Measurements from ENCODE around the gene RPL35.
A peak's percentile ranks its signal among the peaks of the same experiment; 100 is the strongest.

Gene RPL35

GRCh38 chr9:124875501-124875900 lies 13.7 kb upstream of the RPL35 start:
- DNase-seq = no peak

DNA sequence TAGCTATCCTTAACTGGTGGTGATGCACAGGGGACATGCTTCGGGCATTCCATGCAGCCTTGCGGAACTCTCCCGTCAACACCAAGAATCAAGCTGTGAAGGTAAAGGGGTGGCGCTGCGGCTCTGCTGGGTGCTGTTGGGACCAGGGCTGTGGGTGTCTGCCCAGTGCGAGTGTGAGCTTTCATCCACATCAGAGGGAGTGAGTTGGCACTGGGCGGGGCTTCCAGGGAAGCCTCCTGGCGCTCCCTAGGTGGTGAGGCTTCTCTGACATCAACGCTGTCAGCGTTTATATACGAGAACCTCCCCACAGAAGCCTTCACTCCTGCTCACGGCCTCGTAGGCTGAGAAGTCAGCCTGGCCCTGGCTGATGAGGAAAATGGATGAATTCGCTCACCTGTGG lies 11.9 kb upstream of the RPL35 start:
- DNase-seq = no peak

DNA sequence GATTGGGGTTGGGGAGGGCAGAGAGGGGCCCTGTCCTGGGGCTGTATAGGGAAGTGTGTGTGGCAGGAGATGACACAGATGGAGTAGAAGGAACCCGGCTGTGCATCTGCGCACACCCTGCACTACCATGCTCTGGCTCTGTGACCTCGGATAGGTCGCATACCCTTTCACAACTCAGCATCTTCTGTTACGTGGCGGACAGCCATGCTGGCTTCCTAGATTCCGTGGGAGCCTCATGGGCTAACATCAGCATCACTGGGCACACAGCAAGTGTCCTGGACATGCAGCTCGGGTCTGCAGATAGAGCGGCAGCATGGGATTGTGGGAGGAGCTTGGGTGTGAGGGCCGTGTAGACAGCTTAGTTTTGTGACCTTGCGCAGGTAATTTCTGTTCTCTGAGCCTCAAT lies 9.4 kb upstream of the RPL35 start:
- DNase-seq = no peak

GRCh38 chr9:124870723-124871122 lies 9.0 kb upstream of the RPL35 start:
- DNase-seq = no peak

DNA sequence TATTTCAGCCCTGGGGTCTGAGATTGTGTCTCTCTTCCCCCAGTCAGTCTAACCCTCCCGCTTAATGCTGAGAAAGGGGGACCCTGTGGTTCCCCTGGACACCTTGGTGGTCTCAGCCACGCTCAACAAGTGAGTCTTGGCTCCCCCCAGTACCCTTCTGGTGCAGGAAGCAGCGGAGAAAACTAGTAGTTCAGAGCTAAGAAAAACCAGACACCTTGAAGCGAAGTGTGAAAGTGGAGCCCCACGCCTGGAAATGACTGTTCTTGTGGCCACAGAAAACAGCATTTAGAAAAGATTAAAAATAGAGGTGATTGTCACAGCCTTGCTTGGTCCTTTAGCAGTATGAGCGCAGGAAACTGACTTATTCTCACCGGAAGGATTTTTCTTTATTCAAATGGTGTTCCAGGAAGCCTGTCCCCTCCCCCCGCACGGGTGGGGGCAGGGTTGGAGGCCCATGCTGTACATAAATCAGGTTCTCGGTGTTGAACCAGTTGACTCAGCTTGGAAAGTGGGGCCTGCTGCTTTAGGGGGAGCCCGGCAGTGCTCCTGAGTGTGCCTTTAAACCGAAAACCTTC lies 8.3 kb upstream of the RPL35 start:
- DNase-seq = peak; percentile 31 to 79 (median 62)

DNA sequence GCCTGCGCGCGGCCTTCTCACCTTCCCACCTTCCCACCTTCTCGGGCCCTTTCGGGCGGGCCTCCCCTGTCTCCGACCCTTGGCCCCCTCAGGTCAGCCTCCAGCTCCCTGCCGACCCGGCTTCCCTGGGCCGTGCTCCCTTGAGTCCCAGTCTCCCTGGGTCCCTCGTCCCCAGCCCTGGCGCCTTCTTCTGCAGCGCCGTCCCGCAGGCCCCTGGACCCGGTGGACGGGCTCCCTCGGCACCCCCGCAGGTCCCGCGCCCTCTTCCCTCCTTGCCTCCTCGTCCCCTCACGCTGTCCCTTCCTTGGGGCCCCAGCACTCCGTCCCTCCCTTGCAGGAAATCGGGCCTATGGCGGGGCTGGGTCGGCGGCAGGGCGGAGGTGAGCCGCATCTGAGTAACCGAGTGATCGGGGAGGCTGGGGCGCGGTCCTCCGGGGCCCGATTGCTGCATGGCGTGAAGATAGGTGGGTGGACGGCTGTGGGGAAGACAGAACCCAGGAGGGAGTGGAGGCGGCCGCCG lies 7.8 kb upstream of the RPL35 start:
- peak in 5 of 6 experiments; percentile 31 to 65 (median 41) for DNase-seq

GRCh38 chr9:124868511-124869465 lies 7.0 kb upstream of the RPL35 start:
- DNase-seq = peak; percentile 81 to 90 (median 82)

- no peak for DNase-seq
Measured at GRCh38 chr9:124863371-124863871, 1.7 kb upstream of the RPL35 start.

DNA sequence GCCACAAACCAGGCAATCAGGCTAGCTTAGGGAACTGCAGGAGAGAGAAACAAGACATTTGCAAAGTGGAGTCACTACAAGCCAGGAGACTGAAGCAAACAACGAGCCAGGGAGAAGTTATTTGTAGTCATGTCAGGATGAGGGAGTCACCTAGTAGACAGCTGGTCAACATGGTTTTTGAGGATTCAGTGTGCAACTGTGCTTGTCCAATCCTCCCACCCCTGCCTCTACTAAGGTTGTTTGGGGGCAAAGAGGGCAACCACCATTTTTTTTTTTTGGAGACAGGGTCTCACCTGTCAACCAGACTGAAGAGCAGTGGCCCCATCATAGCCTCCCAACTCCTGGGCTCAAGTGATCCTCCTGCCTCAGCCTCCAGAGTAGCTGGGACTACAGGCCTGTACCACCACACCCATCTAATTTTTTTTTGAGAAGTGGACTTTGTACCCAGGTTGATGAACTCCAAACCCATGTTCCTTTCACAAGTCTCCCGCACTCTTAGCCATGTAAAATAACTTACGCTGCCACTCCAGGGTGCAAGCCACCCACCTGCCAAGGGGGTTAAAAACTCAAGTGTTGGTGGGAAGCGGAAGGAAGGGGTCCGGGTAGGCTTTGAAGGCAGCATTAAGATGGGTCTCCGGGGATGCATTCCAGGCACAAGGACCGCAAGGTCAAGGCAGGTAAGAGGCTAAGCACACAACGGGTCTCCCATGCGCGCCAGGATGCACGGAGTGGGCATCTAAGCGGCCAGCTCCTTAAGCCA lies 995 bp downstream of the RPL35 start:
- peak in 2 of 6 experiments; percentile 42 to 44 for DNase-seq

GRCh38 chr9:124859803-124860581 lies 1.8 kb downstream of the RPL35 start:
- DNase-seq = no peak

DNA sequence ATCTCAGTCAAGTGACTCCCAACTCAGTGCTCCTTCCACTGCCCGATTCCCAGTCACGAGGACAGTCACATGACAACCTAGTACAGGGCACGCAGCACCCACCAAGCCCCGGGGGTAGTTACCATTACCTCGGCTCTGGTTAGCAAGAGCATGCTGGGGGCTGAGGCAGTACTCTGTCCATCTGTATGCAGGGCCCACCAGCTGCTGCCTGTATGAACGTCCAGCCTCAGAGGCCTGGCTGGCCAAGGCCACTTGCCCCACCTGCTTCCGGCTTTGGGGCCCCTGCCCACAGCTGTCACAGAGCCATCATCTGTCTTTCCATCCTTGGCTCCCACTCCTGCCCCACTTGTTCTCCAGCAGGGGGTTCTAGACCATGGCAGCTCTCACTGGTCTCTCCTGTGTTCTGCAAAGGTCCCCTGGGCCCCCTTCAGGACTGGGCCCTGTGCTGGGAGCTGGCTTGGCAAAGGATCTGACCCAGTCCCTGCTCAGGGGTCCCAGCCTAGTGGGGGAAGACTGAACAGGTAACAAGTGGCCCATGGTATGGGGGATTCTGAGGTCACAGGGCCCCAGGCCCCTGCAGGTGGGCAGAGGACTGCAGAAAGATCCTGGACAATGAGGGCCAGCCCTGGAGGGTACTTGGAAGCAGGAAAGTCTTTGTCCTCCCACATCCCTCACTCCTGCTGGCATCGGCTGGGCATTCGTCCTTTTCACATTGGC lies 3.3 kb downstream of the RPL35 start:
- DNase-seq = no peak

GRCh38 chr9:124857533-124858162 lies 4.1 kb downstream of the RPL35 start:
- no peak for DNase-seq

- peak in 1 of 6 experiments; percentile 10 for DNase-seq
Measured at GRCh38 chr9:124855944-124856765, 5.6 kb downstream of the RPL35 start.

DNA sequence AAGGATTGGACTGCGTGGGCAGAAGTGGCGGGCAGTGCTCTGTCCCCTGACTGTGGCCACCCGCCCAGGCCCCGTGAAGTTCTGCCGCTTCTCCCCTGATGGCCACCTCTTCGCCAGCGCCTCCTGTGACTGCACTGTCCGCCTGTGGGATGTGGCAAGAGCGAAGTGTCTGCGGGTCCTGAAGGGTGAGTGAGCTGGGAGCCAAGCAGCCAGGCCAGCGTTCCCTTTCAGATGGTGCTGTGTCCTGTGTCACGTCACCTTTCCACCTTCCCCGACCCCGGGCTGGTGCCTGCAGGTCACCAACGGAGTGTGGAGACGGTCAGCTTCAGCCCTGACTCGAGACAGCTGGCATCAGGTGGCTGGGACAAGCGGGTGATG lies 6.2 kb downstream of the RPL35 start:
- no peak for DNase-seq

DNA sequence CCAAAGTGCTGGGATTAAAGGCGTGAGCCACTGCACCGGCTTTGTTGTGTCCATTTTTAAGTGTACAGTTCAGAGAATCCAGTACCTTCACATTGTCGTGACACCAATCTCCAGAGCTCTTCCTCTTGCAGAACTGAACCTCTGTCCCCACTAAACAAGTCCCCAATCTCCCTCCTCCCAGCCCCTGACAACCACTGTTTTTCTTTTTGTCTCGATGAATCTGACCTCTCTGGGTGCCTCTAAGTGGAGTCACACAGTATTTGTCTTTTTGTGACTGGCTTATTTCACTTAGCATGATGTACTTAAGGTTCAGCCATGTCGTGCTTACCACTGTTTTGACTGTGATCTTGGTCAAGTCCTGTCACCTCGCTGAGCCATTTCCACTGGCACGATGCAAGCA lies 6.9 kb downstream of the RPL35 start:
- DNase-seq = no peak

DNA sequence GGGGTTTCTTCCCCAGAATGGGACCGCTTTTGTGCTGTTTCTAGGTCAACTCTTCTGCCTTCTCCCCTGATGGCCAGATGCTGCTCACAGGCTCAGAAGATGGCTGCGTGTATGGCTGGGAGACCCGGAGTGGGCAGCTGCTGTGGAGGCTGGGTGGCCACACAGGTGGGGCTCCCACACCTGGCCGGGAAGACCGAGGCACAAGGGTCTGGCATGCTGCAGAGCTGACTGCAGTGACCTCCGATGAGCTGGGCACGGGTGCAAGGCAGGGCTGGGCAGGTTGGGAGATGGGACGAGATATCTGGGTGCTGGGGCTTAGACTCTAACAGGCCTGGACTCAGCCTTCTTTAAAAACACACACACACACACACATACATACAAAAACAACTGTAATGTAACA lies 7.6 kb downstream of the RPL35 start:
- no peak for DNase-seq

- DNase-seq = no peak
Measured at GRCh38 chr9:124853605-124854143, 8.1 kb downstream of the RPL35 start.

- peak; percentile 30 to 80 (median 72) for DNase-seq
Measured at GRCh38 chr9:124852829-124853531, 8.8 kb downstream of the RPL35 start, which contains the start of gene WDR38. WDR38 (plus strand) TSS chr9:124853460; CDS start chr9:124853532, 72 bp downstream.
